Erythroblast (primary cell): Measurements from ENCODE around the gene TMEM62.

ENCODE experiments used
- DNase-seq, 2 experiments: peaks; one replicate each; lab custom pipeline; 2025; lab: John Stamatoyannopoulos, UW
- GATA1 ChIP-seq: IDR thresholded peaks from 2 replicates; pipeline ENCODE4 v1.6.1; 2011; ENCODE audit warnings: low read depth, mild to moderate bottlenecking, control low read depth, low read length, moderate library complexity

Gene TMEM62

DNA sequence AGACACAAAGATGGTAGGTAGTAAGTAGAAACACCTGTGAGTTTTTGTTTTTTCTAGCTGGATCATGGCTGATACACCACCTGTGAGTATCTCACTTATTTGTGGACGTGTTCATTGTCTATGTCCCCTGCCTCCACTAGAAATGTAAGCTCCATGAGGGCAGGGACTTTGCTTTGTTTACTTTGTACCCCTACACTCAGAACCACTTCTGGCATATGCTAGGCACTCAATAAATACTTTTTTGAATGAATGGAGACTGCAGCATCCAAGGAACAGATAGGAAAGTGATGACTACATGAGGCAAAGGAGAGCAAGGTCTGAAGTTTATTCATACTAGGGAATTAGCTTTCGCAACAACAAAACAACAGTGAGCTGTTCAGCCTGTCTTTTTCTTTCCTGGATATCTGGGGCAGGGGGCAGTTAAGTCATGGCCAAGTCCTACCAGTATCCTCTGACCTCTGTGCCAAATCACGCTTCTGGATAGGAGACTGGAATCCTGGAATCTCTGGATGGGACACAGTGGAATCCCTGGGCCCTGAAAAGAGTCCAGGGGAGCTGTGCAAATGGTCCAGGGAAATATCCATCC is 99.0 kb downstream of the TMEM62 start:
- DNase-seq, result no peak
- TF ChIP-seq GATA1, result no peak
